IPS-11a (cell line): Measurements from ENCODE around the gene PMEPA1.
A peak's percentile ranks its signal among the peaks of the same experiment; 100 is the strongest.

ENCODE experiments used
- H3K4me3 ChIP-seq: one replicate; pipeline ENCODE4 v1.5.1; 2013; ENCODE audit warnings: low read depth, low read length, control low read depth

PMEPA1 gene

DNA sequence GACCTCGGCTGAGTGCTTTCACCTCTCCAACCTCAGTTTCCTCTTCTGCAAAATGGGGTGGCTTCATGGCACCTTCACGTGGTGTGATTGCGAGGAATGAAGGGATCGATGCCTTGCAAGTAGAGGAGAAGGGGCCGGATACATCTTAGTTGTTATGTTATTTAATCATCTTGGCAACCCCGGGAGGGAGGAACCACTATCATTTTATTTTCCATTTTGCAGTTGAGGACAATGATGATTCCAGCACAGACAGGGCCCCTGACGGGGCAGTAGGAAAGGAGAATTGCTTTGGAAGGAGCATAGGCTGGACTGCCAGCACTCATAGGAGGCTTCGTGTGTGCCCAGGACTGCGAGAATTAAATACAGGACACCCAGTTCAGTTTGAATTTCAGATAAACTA, 2.5 kb upstream of the PMEPA1 start:
- H3K4me3 ChIP-seq, result no peak overlapping the region

DNA sequence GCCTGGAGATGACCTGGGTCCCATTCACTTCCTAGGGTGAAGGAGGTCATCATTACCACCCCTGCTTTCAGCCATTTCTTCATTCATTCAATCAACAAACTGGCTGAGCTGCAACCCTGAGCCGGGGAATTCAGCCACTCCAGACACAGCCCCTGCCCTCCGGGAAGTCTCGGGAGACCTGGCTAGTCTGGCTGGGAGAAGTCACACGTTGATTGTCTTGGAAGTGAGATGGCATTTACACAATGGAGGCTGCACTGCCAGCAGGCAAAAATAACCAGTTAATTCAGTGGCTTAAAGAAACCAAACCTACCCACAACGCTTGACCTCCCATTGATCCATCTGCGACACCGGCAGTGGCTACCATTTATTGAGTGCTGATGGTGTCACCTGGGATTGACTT, 2.0 kb upstream of the PMEPA1 start:
- H3K4me3 ChIP-seq, result no peak overlapping the region

DNA sequence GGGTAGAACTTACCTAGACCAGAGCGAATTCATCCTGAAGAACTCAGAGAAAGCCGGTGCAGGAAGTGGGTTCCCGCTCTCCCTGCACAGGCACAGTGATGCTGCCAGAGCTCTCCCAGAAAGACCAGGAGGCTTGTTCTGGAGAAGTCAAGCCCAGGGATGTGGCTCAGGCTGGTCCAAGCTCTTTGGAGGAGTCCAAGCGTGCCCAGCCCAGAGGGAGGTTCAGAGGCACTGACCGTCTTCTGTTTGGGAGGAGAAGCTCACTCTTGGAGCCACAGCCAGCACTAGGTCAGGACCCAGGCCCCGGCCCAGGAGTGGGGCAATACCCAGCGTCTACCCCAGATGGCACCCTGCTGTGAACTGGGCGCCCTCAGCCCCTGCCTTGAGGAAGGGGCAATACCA, 1.5 kb upstream of the PMEPA1 start:
- no peak overlapping the region for H3K4me3 ChIP-seq

DNA sequence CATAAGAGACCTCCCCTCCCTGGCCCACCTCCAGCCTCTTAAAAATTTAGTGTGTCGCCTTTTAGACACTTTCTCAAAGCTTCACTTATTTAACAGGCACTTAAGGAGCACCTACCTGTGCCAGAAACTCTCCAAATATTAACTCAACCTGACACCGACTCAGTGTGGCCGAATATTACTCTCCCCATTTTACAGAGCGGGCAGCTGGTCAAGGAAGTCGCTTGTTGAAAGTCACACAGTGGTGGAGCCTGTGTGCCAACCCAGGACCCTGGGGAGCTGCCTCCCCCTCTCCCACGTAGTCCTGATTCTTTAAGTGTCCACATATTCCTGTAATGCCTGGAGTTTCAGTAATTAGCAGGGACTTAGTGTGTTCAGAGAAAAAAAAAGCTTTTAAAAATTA, 1.0 kb upstream of the PMEPA1 start:
- H3K4me3 ChIP-seq, result no peak overlapping the region

DNA sequence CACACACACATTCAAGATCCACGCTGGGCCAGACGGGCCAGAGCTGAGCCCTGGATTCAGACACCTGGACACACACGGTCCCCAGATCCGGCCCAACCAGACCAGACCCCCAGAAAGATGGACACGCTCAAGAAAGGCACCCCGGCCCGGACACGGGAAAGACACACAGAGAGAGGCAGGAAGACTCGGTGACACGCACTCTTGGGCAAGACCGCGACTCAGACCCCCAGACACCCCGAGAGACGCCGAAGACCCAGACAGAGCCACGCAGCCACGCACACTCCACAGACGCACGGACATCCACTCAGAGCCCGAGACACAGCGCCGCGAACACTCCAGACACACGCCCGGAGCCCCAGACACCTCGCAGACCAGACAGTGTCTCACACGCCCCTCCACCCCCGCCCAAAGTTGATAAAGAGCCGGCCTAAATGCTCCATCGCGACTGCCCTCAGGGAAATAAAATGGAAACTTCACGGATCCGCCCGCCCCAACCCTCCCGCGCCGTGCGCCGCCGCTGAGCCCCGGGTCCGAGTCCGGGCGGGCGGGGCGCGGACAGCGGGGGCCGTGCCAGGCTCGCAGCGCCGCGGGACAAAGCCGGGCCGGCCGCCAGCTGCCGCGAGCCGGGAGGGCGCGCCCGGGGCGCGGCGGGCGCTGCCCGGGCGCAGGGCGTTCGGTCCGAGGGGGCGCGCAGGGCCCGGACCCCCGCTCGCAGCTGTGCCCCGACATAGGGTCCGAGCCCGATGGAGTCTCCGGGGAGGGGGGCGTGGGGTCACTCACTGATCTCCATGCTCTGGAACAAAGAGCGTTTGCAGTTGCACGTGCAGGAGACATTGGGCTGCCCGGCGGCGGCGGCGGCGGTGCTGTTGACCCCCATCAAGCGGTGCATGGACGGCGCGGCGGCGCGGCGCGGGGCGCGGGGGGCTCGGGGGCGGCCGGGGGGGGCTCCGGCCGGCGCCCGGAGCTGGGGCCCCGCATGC, 831 bp downstream of the PMEPA1 start:
- H3K4me3 ChIP-seq, result peak overlapping the region; percentile 89

DNA sequence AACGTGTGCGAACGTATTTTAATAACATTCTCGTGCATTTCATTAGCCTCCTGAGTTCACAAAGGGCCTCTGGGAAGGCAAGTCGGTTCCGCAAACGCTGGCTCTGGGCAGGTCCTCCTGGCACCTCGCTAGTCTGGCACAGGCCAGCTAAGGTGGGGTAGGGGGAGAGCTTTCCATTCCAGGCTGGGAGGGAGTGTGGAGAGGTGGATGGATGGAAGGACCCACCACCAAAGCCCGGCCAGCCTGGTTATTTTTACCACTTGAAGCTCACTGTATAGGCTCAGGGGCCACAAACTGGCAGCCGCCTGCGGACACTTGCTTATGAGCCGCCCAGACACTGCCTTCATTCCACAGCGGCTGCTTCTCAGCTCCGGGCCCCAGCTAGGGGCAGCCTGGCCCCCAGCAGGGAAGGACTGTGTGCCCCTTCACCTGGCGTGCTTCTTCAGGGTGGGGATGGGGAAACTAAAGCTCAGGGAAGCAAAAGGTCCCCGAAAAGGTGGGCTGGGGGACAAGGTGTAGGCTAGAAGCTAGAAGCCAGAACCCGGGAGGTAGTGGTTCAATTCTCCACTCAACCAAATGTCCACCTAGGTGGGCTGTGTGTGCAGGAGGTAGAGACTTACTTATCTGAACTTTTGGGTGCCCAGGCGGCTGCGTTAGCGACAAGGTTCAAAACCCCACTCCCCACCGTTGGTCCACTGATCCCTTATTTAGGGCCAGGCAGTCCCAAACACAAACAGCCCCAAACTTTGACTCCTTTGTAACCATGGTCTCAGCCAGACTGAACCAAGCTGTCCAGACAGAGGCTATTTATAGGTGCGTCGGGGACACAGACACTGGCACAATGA, 1.7 kb downstream of the PMEPA1 start:
- H3K4me3 ChIP-seq, result peak overlapping the region; percentile 89

DNA sequence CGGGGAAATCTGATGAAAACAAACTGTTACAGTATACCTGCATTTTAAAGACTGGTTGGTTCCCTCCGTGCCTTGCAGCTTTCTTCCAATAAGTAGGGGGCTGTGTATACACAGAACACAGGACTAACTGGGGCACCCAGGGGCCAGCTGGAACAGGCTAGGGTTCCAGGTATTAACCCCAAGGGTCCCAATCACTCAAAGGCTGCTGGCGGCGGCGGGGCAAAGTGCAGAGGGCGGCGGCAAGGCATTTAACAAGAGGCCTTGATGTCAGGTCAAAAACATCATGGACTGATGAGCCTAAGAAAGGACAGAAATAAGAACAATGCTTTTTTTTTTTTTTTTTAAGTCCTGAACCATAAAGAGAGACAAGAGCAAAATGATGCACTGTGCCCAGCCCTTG, 2.5 kb downstream of the PMEPA1 start:
- H3K4me3 ChIP-seq, result no peak overlapping the region

DNA sequence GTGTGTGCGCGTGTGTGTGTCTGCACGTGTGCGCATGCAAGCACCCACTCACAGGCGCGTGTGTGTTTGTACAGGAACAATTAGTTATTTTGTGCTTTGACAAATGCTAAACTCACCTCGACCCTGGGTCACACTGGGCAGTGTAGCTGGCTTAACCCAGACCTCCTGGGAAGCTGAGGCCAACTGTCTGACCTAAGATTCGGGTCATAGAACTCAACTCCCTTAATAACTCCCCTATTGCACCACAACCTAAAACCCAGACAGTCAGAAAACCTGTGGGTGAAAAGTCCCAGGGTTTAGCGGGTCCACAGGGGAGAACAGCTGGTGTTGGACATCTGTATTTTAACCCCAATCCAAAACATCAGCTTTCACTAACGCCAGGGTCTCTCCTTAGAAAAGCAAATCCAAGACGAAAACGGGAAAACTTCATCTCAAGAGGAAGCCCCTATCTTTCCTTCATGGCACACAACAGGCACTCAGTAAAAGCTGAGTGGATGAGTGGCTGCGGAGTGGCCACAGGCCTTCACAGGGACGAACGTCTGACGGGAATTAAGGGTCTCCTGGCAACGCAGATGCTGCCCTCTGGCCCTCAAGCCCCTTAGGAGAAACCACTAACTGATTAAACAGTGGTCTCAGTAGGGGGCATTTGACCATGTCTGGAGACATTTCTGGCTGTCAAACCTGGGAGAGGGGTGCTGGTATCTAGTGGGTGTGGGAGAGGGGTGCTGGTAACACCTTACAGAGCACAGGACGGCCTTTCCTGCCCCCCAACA, 4.5 kb downstream of the PMEPA1 start:
- H3K4me3 ChIP-seq, result no peak overlapping the region

DNA sequence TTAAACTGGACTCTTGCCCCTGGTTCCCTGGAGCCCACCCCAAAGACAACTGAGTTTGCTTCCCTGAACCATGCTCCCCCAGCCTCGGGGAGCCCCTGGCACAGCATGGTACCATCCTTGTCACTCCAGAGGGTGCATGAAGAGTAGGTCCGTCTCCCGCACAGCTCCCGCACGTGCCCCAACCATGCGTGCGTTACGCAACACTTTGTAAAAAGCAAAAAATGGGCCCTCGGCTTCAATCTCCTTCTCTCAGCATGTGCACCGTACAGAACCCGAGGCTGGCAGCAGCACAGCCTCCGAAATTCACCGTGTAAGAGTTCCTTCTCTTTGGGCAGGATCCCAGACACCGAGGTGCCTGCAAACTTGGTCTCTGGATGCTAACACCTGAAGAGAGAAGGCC, 5.6 kb downstream of the PMEPA1 start:
- no peak overlapping the region for H3K4me3 ChIP-seq

DNA sequence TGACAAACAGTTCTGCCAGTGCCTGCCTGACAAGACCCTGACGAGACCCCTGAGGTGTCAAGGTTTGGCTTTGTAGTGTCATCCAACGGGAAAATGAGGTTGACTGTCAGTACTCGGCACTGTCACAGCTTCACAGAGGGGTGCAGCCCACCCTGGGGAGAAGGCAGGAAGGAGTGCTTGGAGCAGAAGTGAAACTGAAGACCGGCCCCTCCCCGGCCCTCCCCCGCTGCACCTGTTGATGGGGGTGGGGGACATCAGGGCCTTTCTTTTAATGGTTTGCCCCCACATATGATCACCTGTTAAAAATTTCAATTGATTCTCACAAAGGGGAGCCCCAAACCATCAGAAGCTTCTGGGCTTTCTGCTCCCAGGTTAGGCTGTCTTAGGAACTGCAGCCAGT, 6.8 kb downstream of the PMEPA1 start:
- H3K4me3 ChIP-seq, result no peak overlapping the region

DNA sequence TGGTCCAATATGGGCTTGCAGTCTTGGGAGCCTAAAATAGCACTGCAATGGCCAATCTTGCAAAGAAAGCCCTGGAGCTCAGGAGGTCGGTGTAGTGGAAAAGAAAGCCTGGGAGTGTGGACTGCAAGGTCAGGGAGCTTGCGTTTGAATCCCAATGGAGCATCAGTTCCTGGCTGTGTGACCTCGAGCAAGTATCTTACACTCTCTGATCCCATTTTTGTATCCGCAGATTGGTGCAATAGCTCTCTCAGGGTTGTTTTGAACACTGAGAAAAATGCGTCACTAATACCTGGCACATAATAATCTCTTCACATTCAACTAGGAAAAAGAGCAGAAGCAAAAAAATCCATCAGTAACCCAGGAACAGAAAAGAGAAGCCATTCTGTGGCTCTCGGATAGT, 7.3 kb downstream of the PMEPA1 start:
- no peak overlapping the region for H3K4me3 ChIP-seq

DNA sequence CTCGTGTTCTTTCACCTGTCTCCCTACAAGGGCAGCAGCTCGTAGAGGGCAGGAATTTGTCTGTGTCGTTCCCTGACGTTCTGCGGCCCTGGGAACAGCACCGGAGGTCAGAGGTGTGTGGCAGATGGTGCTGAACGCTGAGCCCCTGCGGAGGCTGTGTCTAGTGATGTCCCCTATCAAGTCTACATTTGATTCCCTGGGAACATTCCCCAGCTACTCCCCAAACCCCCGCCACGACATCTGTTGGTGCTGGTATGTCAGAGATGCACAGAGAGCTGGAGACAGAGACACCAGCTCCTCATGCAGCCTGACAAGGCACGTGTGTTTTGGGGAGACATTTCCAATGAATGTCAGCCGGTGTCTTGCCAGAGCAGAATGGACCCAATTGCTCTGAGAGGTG, 7.7 kb downstream of the PMEPA1 start:
- no peak overlapping the region for H3K4me3 ChIP-seq

DNA sequence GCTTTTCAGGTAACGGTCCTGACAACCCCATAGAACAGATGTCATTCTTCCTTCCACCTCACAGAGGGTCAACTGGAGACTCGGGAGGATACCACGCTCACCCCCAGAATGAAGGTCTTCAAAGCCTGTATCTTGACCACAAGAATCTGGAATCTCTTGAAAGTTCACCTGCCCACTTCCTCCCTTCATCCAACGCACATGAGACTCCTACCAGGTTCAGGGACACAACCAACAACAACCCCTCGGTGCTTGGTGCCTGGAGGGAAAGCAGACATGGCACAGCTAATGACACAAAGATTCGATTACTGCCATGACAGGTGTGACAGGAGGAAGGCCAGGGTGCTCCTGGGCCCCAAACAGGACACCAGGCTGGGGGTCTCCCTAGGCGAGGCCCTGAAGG, 8.2 kb downstream of the PMEPA1 start:
- H3K4me3 ChIP-seq, result no peak overlapping the region

DNA sequence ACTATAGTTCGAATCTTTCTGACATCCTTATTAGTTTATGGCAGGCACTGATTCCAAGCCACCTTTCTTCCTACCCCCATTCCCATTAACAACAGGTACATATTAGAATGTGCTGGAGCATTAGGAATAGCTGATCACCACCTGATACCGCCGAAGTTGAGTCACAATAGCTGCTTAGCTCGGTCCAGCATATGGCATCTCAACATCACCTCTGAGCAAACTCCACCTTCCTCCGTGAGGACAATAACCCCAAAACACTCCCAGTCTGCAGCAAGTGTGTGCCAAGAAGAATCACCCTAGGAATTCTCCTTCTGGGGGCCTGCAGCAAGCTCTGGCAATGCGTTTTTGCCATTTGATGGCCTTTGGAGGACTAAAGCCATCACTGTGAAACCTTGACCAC, 8.7 kb downstream of the PMEPA1 start:
- no peak overlapping the region for H3K4me3 ChIP-seq

DNA sequence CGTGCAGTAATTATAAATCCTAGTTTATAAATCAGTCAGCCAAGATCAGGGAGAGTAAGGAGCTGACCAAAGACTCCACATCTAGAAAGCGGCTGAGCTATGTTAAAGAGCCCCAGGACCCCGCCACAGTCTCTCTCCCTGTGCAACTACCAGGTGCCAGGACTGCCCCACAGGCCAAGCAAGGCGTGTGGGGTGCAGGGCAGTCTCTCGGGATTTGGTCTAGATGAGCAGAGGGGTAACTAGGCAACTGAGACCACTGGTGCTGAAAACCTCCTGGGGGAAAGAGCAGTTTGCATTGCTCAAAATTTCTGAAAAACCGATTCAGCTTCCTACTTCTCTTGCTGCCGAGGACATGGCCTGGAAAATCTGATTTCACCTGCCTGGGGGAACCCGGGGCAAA, 10.4 kb downstream of the PMEPA1 start:
- no peak overlapping the region for H3K4me3 ChIP-seq

DNA sequence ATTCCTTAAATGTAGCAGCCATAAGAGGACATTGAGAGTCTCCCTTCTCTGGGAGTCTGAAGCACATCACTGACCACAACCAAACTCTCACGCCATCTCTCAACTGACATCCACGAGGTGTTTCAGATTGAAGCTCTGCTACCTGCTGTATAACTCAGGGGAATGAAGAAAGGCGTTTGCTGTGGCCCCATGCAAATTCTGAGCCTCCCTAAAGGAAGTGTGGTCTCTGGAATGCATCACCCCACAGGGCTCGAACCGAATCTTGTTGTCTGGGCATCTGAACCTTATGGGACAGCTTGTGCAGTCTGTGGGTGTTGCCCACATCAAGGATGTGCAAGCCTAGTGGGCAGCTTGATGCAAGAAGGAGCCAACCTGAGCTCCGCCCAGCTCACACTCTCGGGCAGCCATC, 10.9 kb downstream of the PMEPA1 start:
- no peak overlapping the region for H3K4me3 ChIP-seq

DNA sequence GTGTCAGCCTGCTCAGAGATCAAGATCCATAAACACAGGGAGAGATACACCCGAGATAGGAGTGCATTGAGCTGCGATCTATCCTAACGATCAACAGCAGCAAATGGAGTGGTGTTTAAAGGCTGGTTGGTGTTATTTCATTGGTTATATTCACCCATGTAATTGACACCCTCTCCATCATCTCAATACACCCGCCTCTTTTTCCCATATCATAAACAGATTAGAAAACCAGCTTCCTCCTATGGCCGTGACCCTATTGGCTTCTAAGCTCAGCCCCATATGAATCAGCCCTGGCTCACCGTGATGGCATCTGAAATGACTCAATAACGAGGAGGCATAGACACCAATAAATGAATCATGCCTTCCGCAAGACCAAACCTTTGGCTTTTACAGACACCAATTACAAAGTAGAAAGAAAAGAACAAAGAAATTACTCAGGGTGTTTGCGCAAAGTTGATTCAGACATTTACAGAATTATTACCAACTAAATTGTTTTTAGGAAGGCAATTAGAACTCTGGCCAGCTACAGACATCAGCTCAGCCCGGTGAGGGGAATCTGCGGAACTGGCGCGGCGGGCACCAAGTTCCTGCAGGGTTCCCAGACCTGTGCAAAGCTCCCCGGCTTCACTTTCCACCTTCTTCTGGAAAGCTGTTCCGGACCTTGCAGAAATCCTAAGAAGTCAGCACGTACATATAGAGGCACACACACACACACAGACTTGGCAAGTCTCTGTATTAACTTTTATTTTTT, 11.5 kb downstream of the PMEPA1 start:
- no peak overlapping the region for H3K4me3 ChIP-seq

DNA sequence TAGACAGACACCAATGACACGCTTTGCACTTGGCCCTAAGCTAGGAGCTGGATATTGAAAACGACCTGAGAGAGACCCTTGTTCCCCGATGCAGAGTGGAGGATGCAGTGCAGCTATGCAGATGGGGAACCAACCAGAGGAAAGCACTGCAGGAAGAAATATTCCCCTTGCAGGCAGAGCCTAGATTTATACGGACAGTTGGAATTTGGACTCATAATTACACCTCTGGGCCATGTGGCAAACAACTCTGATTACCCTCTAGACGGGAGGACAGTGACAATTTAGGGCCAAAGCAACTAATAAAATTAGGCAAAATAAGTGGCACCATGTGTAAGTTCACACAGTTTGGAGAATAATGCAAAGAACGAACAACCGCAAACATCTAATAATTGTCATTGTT, 12.3 kb downstream of the PMEPA1 start:
- H3K4me3 ChIP-seq, result no peak overlapping the region

DNA sequence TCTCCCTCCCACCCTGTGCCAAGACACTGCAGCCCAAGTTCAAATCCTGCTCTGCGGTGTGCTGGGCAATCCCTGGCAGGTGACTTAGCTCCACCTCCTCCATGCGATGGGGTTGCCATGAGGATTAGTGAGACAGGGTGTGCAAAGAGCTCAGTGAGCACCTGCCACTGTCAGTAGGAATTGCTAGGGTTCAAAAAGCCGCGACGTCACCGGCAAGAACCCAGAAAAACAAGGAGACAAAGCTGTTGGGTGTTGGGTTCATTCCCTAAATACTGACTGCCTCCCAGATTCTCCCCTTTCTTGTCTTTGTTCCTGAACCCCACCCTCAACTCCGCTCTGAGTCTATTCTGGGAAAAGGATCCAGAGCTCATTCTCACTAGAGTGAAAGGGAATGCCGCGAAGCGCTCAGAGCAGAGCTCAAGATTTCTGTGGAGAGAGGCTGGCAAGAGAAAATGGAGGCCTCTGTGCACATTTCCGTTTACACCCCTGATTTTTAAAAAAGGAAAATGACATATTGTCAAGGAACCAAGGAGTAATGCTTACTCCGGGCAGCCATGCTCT, 13.3 kb downstream of the PMEPA1 start:
- no peak overlapping the region for H3K4me3 ChIP-seq

DNA sequence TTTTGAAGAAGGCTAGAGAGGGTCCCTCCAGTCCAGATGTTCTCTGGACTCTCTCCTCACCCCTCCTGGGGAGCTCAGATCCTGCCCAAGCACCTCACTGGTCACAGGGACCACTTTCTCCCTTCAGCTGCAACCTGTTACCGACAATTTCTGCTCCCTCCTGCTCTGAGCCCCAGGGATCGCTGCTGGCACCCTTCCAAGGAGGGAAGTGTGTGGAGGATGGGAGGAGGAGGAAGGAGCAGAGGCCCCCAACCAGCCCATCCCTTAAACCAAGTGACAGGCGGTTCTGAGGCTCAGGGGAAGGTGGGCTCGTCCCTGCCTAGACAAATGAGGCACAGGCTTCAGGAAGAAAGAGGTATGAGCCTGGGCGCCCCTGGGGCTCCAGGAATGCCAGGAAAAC, 13.9 kb downstream of the PMEPA1 start:
- H3K4me3 ChIP-seq, result no peak overlapping the region
